Stimulated activated CD4-positive, alpha-beta T cell treated with anti-CD3 and anti-CD28 coated beads, Interleukin-4, amount 100 ng/mL, for 4 hours (primary cell): ENCODE measurements around the gene NFIC.
"Not testable (repeated sequence)": the region's sequence is repeated elsewhere in the genome, so short reads cannot be mapped to it uniquely, and the experiment has no call there.

Experiments
- DNase-seq, 2 experiments: peaks; one replicate each; pipeline ENCODE4 v3.0.0-alpha.2; 2020

The NFIC gene

GRCh38 chr19:3338541-3339181, 27.7 kb upstream of the NFIC start:
- peak; percentile 42 to 56 for DNase-seq

- DNase-seq: no peak
These were observed 26.0 kb upstream of the NFIC start for GRCh38 chr19:3340340-3340739.

- DNase-seq: no peak
These were observed 24.1 kb upstream of the NFIC start for GRCh38 chr19:3342246-3342645.

- not testable (repeated sequence) for DNase-seq
These were observed 23.4 kb upstream of the NFIC start for GRCh38 chr19:3342962-3343361.

GRCh38 chr19:3343619-3344502, 22.5 kb upstream of the NFIC start:
- DNase-seq: peak; percentile 27 to 35

GRCh38 chr19:3344608-3345598, 21.5 kb upstream of the NFIC start:
- DNase-seq: no peak

- DNase-seq: no peak
These were observed 20.4 kb upstream of the NFIC start for GRCh38 chr19:3345850-3346460.

- no peak for DNase-seq
These were observed 19.6 kb upstream of the NFIC start for GRCh38 chr19:3346677-3347353.

GRCh38 chr19:3348042-3348441, 18.3 kb upstream of the NFIC start:
- no peak for DNase-seq

GRCh38 chr19:3348469-3348868, 17.9 kb upstream of the NFIC start:
- DNase-seq: not testable (repeated sequence)

- no peak for DNase-seq
These were observed 16.2 kb upstream of the NFIC start for GRCh38 chr19:3350014-3350663.

- DNase-seq: no peak
These were observed 14.5 kb upstream of the NFIC start for GRCh38 chr19:3351702-3352447.

- DNase-seq: no peak
These were observed 12.9 kb upstream of the NFIC start for GRCh38 chr19:3353493-3353892.

- DNase-seq: no peak
These were observed 9.6 kb upstream of the NFIC start for GRCh38 chr19:3356805-3357204.

GRCh38 chr19:3357271-3357991, 9.0 kb upstream of the NFIC start:
- DNase-seq: no peak

GRCh38 chr19:3357992-3358688, 8.2 kb upstream of the NFIC start:
- DNase-seq: peak in 1 of 2 experiments; percentile 40

GRCh38 chr19:3358689-3359014, 7.7 kb upstream of the NFIC start:
- DNase-seq: no peak

GRCh38 chr19:3359015-3359918, 7.1 kb upstream of the NFIC start:
- peak; percentile 76 to 82 for DNase-seq
